Central memory CD4-positive, alpha-beta T cell (primary cell): ENCODE measurements around the gene PARVB.
A peak's percentile ranks its signal among the peaks of the same experiment; 100 is the strongest.

Experiments
- DNase-seq: peaks from one replicate; pipeline ENCODE4 v3.0.0; 2022
- total RNA-seq, 3 experiments: gene quantifications; one replicate each; lab custom pipeline; 2026; lab: John Stamatoyannopoulos, UW

PARVB gene
- 4.5 to 9.4 (median 6.2) reads per million in 3 experiments for total RNA-seq

- no peak for DNase-seq
Measured at GRCh38 chr22:44024288-44024921, at the start of gene PARVB. PARVB (plus strand) TSS chr22:44024302; CDS start chr22:44024340, 38 bp downstream.

GRCh38 chr22:43975041-43975440 lies 49.1 kb upstream of the PARVB start:
- no peak for DNase-seq

GRCh38 chr22:43976861-43977795 lies 47.0 kb upstream of the PARVB start:
- no peak for DNase-seq

GRCh38 chr22:43978558-43978957 lies 45.5 kb upstream of the PARVB start:
- no peak for DNase-seq

- DNase-seq = no peak
Measured at GRCh38 chr22:43980579-43980978, 43.5 kb upstream of the PARVB start.

GRCh38 chr22:43980996-43981395 lies 43.1 kb upstream of the PARVB start:
- no peak for DNase-seq

- DNase-seq = no peak
Measured at GRCh38 chr22:43983808-43984207, 40.3 kb upstream of the PARVB start.

GRCh38 chr22:43985532-43985931 lies 38.6 kb upstream of the PARVB start:
- DNase-seq = no peak

GRCh38 chr22:43988116-43988820 lies 35.8 kb upstream of the PARVB start:
- DNase-seq = no peak

GRCh38 chr22:43988960-43989359 lies 35.1 kb upstream of the PARVB start:
- no peak for DNase-seq

GRCh38 chr22:43990044-43990443 lies 34.1 kb upstream of the PARVB start:
- no peak for DNase-seq

- DNase-seq = no peak
Measured at GRCh38 chr22:43991316-43992020, 32.6 kb upstream of the PARVB start.

GRCh38 chr22:43992331-43992821 lies 31.7 kb upstream of the PARVB start:
- DNase-seq = no peak

- peak; percentile 44 for DNase-seq
Measured at GRCh38 chr22:43993072-43993760, 30.9 kb upstream of the PARVB start.

- DNase-seq = no peak
Measured at GRCh38 chr22:43994006-43994405, 30.1 kb upstream of the PARVB start.

- DNase-seq = no peak
Measured at GRCh38 chr22:43994416-43994815, 29.7 kb upstream of the PARVB start.

- no peak for DNase-seq
Measured at GRCh38 chr22:43995057-43995685, 28.9 kb upstream of the PARVB start.

GRCh38 chr22:43995798-43996169 lies 28.3 kb upstream of the PARVB start:
- DNase-seq = no peak

GRCh38 chr22:43996170-43996980 lies 27.7 kb upstream of the PARVB start:
- DNase-seq = peak; percentile 58

GRCh38 chr22:43996981-43997265 lies 27.2 kb upstream of the PARVB start:
- DNase-seq = no peak
